Endothelial cell of umbilical vein (primary cell): ENCODE data around the gene IFT88. TPM values are rescaled to one million over a fixed set of nuclear protein-coding genes. Genes with fewer than 3 reads are reported as not detected.

Source experiments
- BruUV-seq: library from RNA; stranded (reverse); fragments of 400-500 nt; replicated peaks from 2 replicates; lab custom pipeline; 2021; lab: Mats Ljungman, UMichigan
- CTCF ChIA-PET: fragments of 300-600, 350-600 bp; sonication (Branson Sonifier 250); formaldehyde crosslinking; loops from one replicate; lab custom pipeline; 2021; ENCODE audit warnings: antibody characterized with exemption, inconsistent platforms; lab: Charles Lee
- POLR2A ChIA-PET: fragments of 300-600, 350-600 bp; sonication (Branson Sonifier 250); formaldehyde crosslinking; loops from one replicate; lab custom pipeline; 2021; ENCODE audit warnings: antibody characterized with exemption, inconsistent platforms; lab: Charles Lee
- DNase-seq: peaks from one replicate; pipeline ENCODE4 v3.0.0-alpha.2; 2011; ENCODE audit warnings: low read depth, low spot score
- FAIRE-seq: peaks from 2 replicates; lab custom pipeline; 2011; peaks lifted over from hg19 to GRCh38; lab: Jason Lieb, UNC
- H2AFZ ChIP-seq: 2 replicates; pipeline ENCODE4 v1.6.0; 2012; ENCODE audit warnings: low read depth, low read length, control low read depth, inconsistent platforms
- H3K27ac ChIP-seq: 2 replicates; pipeline ENCODE4 v1.5.1; 2011; ENCODE audit warnings: low read depth, mild to moderate bottlenecking, control low read depth, low read length, moderate library complexity; ENCODE audit not compliant: insufficient read depth
- H3K27me3 ChIP-seq, 2 experiments: 2 replicates each; pipeline versions ENCODE4 v1.6.0 to v1.6.1; 2011; ENCODE audit warnings: low read length in 2 of 2, mixed read lengths in 1 of 2; ENCODE audit not compliant: control insufficient read depth in 2 of 2, insufficient read depth in 2 of 2
- H3K36me3 ChIP-seq, 2 experiments: 2 replicates in 1 of 2; 3 replicates in 1 of 2; pipeline ENCODE4 v1.5.1; 2011; ENCODE audit warnings: low read length in 2 of 2, mild to moderate bottlenecking in 1 of 2, moderate library complexity in 1 of 2; ENCODE audit not compliant: control insufficient read depth in 2 of 2, insufficient read depth in 2 of 2; ENCODE audit errors: extremely low read depth in 1 of 2
- H3K4me1 ChIP-seq: 3 replicates; pipeline ENCODE4 v1.5.1; 2011; ENCODE audit warnings: mild to moderate bottlenecking, low read length; ENCODE audit not compliant: control insufficient read depth, insufficient read depth; ENCODE audit errors: extremely low read depth
- H3K4me2 ChIP-seq: 2 replicates; pipeline ENCODE4 v1.6.1; 2011; ENCODE audit warnings: low read length, control low read depth, mixed read lengths; ENCODE audit not compliant: insufficient read depth
- H3K4me3 ChIP-seq, 3 experiments: fragments of 200-600 bp in 1 of 3; sonication (generic), shearing (Covaris generic) in 1 of 3; replicated peaks in 1 of 3; 2 replicates each; pipeline ENCODE4 v1.5.1; 2011 to 2016; ENCODE audit warnings: control low read depth in 3 of 3, low read length in 3 of 3, mild to moderate bottlenecking in 2 of 3, inconsistent platforms in 1 of 3, low read depth in 1 of 3, moderate library complexity in 1 of 3; ENCODE audit not compliant: insufficient read depth in 1 of 3
- H3K79me2 ChIP-seq: 2 replicates; pipeline ENCODE4 v1.6.0; 2012; ENCODE audit warnings: low read length, inconsistent platforms; ENCODE audit not compliant: control insufficient read depth, insufficient read depth
- H3K9ac ChIP-seq: replicated peaks from 2 replicates; pipeline ENCODE3; 2011; ENCODE audit warnings: low read length, control low read depth; ENCODE audit not compliant: insufficient read depth; ENCODE audit errors: extremely low read depth
- H3K9me1 ChIP-seq: replicated peaks from 3 replicates; pipeline ENCODE4 v1.6.0; 2011; ENCODE audit warnings: mild to moderate bottlenecking, low read length; ENCODE audit not compliant: control insufficient read depth, insufficient read depth; ENCODE audit errors: extremely low read depth
- H3K9me3 ChIP-seq: replicated peaks from 2 replicates; pipeline ENCODE4 v1.5.1; 2012; ENCODE audit warnings: low read length, inconsistent platforms; ENCODE audit not compliant: control insufficient read depth, insufficient read depth
- H4K20me1 ChIP-seq: replicated peaks from 2 replicates; pipeline ENCODE3; 2011; ENCODE audit warnings: mild to moderate bottlenecking, low read length; ENCODE audit not compliant: control insufficient read depth, insufficient read depth; ENCODE audit errors: extremely low read depth
- CTCF ChIP-seq, 2 donors: IDR thresholded peaks; 1 replicate in 1 of 2; 2 replicates in 1 of 2; pipeline ENCODE4 v1.5.1; 2011; ENCODE audit warnings: low read length in 2 of 2, mild to moderate bottlenecking in 2 of 2, moderate library complexity in 2 of 2, control low read depth in 1 of 2, inconsistent platforms in 1 of 2, low read depth in 1 of 2; ENCODE audit not compliant: insufficient read depth in 1 of 2; ENCODE audit errors: extremely low read depth in 1 of 2
- EZH2 ChIP-seq: IDR thresholded peaks from 2 replicates; pipeline ENCODE4 v1.6.1; 2012; ENCODE audit warnings: borderline replicate concordance, low read depth, mild to moderate bottlenecking, moderate library complexity, low read length, inconsistent platforms; ENCODE audit not compliant: severe bottlenecking
- FOS ChIP-seq: IDR thresholded peaks from 2 replicates; pipeline ENCODE4 v1.6.1; 2011; ENCODE audit warnings: mild to moderate bottlenecking, low read length, moderate library complexity, borderline replicate concordance; ENCODE audit not compliant: insufficient read depth
- GATA2 ChIP-seq: IDR thresholded peaks from 2 replicates; pipeline ENCODE4 v1.7.0; 2011; ENCODE audit warnings: low read depth, mild to moderate bottlenecking, moderate library complexity, mixed read lengths, low read length; ENCODE audit not compliant: insufficient read length, insufficient read depth
- JUN ChIP-seq: IDR thresholded peaks from 2 replicates; pipeline ENCODE4 v1.6.1; 2011; ENCODE audit warnings: borderline replicate concordance, low read depth; ENCODE audit not compliant: insufficient read length, insufficient read depth
- MAX ChIP-seq: IDR thresholded peaks from 2 replicates; pipeline ENCODE4 v1.6.1; 2011; ENCODE audit not compliant: insufficient read depth, insufficient read length
- MYC ChIP-seq: IDR thresholded peaks from one replicate; pipeline ENCODE4 v1.6.1; 2011; ENCODE audit warnings: mild to moderate bottlenecking, low read depth, low read length
- POLR2A ChIP-seq: IDR thresholded peaks from 2 replicates; pipeline ENCODE4 v1.6.1; 2012; ENCODE audit warnings: low read depth, mild to moderate bottlenecking, control low read depth, low read length
- POLR2AphosphoS5 ChIP-seq: IDR thresholded peaks from 2 replicates; pipeline ENCODE4 v1.6.1; 2012; ENCODE audit warnings: low read depth, mild to moderate bottlenecking, control low read depth, low read length, moderate library complexity; ENCODE audit not compliant: insufficient read depth
- dilution Hi-C: fragments of 300-500 bp; cut with MboI; formaldehyde crosslinking; loops from one replicate; pipeline ENCODE4 v1.15.0; 2019; ENCODE audit warnings: low sequenced_read_pairs; ENCODE audit not compliant: extremely low pct_ligation_motif_present
- intact Hi-C: fragments of 100-400 bp; cut with micrococcal nuclease; formaldehyde crosslinking; loops from one replicate; pipeline ENCODE4 v1.10.0; 2022
- polyA plus RNA-seq, 4 experiments: library from polyadenylated mRNA; depleted of rRNA in 3 of 4; stranded (reverse) in 3 of 4; unstranded in 1 of 4; fragments of >200 nt; gene quantifications; 2 replicates each; pipeline versions ENCODE4 v1.2.1 to v1.2.3, GENCODE V29; 2011 to 2012; ENCODE audit warnings: missing spikeins in 1 of 4
- total RNA-seq: library from RNA; stranded (reverse); gene quantifications from 2 replicates; pipeline ENCODE4 v1.2.3, GENCODE V29; 2021

Gene IFT88
- total and polyA plus RNA-seq, 2 donors (not counting 3 experiments of a cell fraction or from before 2014, with no cell fraction given): 2.4 to 9.1 TPM

DNA sequence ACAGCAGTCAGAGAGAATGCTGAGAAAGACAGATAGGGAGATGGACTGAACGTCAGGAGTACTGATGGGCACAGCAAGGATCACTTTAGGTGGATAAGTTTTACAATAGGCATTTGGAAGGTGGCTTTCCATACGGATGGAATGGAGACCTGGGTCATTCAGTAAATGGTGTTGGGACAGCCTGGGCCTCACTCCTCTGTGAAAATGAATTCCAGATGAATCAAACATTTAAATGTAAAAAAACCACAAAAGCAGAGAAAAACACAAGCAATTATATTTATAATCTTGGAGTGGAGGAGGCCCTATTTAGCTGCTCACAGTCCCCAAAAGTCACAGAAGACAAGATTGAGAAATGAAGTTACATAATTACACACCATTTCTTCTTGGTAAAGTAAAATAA lies 141.3 kb downstream of the IFT88 start:
- ChIA-PET POLR2A (interaction anchor here (0.6 to 0.9 kb wide), 2 partner anchors 121 to 183 kb away, joined by 3 read pairs; partner anchors contain the start of gene CRYL1), CTCF (interaction anchor here (0.7 to 9.5 kb wide), 11 partner anchors 14 to 217 kb away, joined by 3 to 92 read pairs (median 7); no protein-coding TSS in a partner anchor)
- DNase-seq: no peak
- BruUV-seq: TSS peak; percentile 48
- H4K20me1 ChIP-seq: no peaks in the 10 kb centered on the region
- dilution Hi-C loops: no loop called here
- H2AFZ ChIP-seq: no peak overlapping the region
- H3K4me2 ChIP-seq: no peak overlapping the region
- H3K4me3 ChIP-seq: no peak overlapping the region
- no peaks in the 10 kb centered on the region for H3K9me3 ChIP-seq
- H3K9ac ChIP-seq: no peak overlapping the region
- H3K27ac ChIP-seq: peak overlapping the region; percentile 7
- H3K9me1 ChIP-seq: no peaks in the 10 kb centered on the region
- no peak for FAIRE-seq
- no peak for TF ChIP-seq FOS
- TF ChIP-seq JUN: no peak
- TF ChIP-seq CTCF (IDR thresholded peaks at IDR 0.05; ENCODE audit: extremely low read depth in 1 of 2, insufficient read depth in 1 of 2, low read depth in 1 of 2, low read length in 2 of 2): no peak
- TF ChIP-seq POLR2A: no peak
- TF ChIP-seq POLR2AphosphoS5: no peak
- no peak for TF ChIP-seq MYC
- TF ChIP-seq EZH2: no peak
- TF ChIP-seq MAX: no peak
- no peak for TF ChIP-seq GATA2
- no peaks in the 10 kb centered on the region for H3K79me2 ChIP-seq
- intact Hi-C loops: loop anchor here (10.0 kb wide), 1 partner anchor 183 kb away; the partner anchor contains the start of gene CRYL1
- no peaks in the 10 kb centered on the region for H3K27me3 ChIP-seq
- no peaks in the 10 kb centered on the region for H3K36me3 ChIP-seq
- peaks cover 16% of the 10 kb centered on the region for H3K4me1 ChIP-seq
